ENCODE data around the gene FBLN2.

DNA sequence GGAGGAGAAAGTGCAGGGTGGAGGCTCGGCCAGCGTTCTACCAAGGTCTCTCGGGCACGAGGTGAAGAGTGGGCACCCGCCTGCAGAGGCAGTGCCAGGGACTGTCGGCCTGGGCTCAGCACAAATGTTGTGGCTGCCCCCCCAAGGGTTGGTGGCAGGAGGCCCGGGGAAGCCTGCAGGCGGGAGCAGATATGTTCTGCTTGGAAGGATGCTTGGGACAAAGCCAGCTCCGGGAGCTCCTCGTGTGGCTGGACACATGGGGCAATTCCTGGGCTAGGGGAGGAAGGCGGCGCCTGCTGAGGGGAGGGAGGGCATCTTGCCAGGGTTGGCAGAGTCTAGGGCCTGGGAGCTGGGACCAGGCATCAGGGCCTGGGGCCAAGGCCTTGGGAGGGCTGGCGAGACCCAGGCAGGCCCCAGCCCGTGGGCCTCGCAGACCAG, 30.4 kb upstream of the FBLN2 start:
- no peak for TF ChIP-seq POLR2AphosphoS5 (IDR thresholded peaks at IDR 0.05; ENCODE audit: low read depth)
- TF ChIP-seq, protein P1, sequence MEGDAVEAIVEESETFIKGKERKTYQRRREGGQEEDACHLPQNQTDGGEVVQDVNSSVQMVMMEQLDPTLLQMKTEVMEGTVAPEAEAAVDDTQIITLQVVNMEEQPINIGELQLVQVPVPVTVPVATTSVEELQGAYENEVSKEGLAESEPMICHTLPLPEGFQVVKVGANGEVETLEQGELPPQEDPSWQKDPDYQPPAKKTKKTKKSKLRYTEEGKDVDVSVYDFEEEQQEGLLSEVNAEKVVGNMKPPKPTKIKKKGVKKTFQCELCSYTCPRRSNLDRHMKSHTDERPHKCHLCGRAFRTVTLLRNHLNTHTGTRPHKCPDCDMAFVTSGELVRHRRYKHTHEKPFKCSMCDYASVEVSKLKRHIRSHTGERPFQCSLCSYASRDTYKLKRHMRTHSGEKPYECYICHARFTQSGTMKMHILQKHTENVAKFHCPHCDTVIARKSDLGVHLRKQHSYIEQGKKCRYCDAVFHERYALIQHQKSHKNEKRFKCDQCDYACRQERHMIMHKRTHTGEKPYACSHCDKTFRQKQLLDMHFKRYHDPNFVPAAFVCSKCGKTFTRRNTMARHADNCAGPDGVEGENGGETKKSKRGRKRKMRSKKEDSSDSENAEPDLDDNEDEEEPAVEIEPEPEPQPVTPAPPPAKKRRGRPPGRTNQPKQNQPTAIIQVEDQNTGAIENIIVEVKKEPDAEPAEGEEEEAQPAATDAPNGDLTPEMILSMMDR (IDR thresholded peaks at IDR 0.05; ENCODE audit: insufficient read depth, low read length): no peak
- TF ChIP-seq, protein P2, sequence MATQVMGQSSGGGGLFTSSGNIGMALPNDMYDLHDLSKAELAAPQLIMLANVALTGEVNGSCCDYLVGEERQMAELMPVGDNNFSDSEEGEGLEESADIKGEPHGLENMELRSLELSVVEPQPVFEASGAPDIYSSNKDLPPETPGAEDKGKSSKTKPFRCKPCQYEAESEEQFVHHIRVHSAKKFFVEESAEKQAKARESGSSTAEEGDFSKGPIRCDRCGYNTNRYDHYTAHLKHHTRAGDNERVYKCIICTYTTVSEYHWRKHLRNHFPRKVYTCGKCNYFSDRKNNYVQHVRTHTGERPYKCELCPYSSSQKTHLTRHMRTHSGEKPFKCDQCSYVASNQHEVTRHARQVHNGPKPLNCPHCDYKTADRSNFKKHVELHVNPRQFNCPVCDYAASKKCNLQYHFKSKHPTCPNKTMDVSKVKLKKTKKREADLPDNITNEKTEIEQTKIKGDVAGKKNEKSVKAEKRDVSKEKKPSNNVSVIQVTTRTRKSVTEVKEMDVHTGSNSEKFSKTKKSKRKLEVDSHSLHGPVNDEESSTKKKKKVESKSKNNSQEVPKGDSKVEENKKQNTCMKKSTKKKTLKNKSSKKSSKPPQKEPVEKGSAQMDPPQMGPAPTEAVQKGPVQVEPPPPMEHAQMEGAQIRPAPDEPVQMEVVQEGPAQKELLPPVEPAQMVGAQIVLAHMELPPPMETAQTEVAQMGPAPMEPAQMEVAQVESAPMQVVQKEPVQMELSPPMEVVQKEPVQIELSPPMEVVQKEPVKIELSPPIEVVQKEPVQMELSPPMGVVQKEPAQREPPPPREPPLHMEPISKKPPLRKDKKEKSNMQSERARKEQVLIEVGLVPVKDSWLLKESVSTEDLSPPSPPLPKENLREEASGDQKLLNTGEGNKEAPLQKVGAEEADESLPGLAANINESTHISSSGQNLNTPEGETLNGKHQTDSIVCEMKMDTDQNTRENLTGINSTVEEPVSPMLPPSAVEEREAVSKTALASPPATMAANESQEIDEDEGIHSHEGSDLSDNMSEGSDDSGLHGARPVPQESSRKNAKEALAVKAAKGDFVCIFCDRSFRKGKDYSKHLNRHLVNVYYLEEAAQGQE (IDR thresholded peaks at IDR 0.05; ENCODE audit: insufficient replicate concordance, low read depth): no peak

Measured in HL-60 (cell line).